HG02981 (cell line): ENCODE data around the gene TNKS2.
"Not testable (repeated sequence)": the region's sequence is repeated elsewhere in the genome, so short reads cannot be mapped to it uniquely, and the experiment has no call there.

Source experiments
- ATAC-seq: cut with Tn5 transposase; IDR thresholded peaks from one replicate; pipeline ENCODE4 v1.9.1; 2021; ENCODE audit warnings: mild to moderate bottlenecking, moderate library complexity; ENCODE audit not compliant: unreplicated experiment

Gene TNKS2

GRCh38 chr10:91796331-91797047, 1.7 kb upstream of the TNKS2 start:
- ATAC-seq: peak; percentile 26

DNA sequence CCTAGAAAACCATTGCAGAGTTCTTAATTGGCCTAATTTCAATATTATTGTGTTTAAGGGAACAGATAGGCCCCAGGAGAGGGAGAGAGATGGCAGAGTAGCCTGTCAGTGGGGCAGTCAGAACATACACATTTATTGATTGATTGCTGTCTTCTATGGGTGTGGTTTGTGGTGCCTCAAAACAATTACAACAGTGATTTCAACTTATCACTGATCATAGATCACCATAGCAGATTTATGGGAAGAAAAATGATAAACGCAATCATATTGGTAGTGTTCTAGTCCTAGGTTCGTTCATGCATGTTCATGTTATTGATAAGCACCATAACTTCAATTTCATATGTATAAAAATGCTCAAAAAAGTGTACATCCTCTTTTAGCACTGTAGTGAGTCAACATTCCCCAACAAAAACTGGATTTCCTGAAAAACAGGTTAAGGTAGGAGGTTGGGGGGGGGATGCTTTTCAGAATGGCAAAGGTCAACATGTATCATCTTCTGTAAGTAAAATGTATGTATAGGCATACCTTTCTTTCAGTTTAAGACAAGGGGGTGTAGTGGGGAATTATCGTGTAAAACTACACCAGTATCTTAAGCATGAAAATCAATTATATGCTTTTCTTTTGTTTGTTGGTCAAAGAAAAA, 1.1 kb upstream of the TNKS2 start:
- no peak for ATAC-seq

DNA sequence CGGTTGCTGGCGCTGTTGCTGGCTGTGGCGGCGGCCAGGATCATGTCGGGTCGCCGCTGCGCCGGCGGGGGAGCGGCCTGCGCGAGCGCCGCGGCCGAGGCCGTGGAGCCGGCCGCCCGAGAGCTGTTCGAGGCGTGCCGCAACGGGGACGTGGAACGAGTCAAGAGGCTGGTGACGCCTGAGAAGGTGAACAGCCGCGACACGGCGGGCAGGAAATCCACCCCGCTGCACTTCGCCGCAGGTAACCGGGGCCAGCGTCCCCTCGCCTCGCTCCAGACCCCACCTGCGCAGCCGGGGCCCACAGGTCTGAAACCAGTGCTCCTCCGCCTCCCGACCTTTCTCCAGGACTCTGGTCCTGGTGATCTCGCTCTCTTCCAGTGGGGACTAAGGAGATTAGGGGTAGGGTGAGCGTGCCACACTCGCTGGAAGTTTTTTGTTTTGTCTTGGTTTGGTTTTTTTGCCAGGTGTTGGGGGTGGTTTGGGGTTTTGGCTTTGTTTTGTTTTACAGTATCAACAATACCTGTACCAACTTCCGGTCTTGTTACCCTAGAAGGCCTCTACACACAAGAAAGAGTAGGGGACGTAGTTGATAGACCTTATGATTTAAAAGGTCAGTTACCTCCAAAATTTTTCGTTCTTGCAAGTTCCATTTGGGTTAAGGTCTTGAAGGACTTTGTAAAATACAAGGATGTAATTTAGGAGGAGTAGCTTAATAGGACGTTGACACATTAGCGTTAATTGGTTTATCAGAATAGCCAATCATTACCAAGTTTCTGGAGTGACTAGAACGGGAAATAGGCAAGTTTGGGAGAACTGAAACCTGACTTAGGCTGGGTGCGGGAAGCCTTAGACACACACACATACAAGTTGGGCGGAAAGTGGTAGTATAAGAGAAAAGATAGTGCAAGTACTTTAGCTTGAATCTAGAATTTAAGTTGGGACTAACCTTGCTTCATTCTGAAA, 704 bp downstream of the TNKS2 start:
- peak; percentile 41 for ATAC-seq

DNA sequence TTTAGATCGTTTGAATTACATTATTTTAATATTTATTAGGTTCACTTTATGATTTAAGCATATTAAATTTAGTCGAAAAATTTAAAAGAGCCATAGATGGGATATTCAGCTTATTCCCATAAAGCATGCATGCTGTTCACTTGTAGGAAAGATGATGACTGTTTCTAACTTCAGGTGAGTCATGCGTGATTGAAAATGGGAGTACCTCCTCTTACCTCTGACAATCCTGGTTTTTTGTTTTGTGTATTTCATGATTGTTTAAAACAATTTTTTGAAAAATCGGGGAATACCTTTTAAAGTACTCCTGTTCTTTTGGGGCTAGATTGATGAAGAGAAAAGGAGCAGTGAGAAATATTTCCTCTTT, 1.4 kb downstream of the TNKS2 start:
- ATAC-seq: no peak

DNA sequence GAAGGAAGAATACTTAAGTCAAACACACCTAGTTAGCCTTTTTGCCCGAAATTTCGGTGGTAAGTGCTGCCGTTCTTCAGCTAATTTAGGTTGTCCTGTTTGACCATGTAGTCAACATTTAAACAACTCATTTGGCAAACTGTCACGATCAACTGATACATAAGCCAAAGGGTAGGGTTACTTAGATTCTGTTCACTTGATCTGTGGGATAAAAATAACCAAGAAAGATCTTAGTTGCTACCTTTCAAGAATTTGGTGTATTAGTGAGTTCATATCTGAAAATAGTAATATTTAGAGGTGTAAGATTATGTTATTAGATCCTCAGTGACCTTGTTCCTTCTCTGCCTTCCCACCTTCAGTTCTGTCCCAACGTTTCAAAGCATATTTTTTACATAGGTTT, 2.0 kb downstream of the TNKS2 start:
- no peak for ATAC-seq

GRCh38 chr10:91800756-91801155, 2.5 kb downstream of the TNKS2 start:
- no peak for ATAC-seq

- no peak for ATAC-seq
Observed at GRCh38 chr10:91803386-91804125, 5.3 kb downstream of the TNKS2 start.

DNA sequence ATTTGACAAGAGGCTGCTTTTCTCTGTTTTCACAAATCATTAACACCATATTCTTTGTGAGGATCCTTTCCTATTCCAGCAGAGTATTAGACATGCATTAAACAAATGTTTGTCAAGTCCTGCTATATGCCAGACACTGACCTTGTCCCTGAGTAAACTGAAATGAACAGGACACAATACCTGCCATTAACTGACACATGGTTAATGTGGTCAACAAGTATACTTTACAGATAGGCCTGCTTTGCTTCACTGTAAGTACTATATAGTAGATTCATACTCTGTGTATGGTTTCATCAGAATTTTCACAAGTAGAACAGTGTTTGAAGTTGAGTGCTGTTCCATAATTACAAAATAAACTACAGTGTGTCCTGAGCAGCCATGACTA, 5.9 kb downstream of the TNKS2 start:
- no peak for ATAC-seq

GRCh38 chr10:91805110-91805838, 7.0 kb downstream of the TNKS2 start:
- ATAC-seq: no peak

- not testable (repeated sequence) for ATAC-seq
Observed at GRCh38 chr10:91807264-91807663, 9.0 kb downstream of the TNKS2 start.

DNA sequence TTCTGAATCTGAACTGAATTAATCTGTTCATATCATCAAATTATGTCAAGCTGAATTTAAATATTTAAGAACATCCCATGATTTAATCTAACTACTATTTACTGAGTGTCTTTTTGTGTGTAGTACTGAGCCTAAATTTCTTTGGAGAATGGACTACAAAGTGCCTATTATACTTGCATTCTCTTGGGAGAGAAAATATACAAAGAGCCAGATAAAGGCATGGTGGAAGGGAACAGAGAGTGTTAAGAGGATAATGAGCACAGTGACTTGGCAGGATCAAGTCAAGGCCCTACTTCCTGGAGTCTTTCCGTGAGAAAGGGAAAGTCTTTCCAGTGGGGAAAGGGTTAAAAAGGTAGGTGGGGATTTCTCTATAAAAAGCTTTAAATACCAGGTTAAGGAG, 15.0 kb downstream of the TNKS2 start:
- ATAC-seq: no peak

- ATAC-seq: no peak
Observed at GRCh38 chr10:91816981-91817380, 18.8 kb downstream of the TNKS2 start.

DNA sequence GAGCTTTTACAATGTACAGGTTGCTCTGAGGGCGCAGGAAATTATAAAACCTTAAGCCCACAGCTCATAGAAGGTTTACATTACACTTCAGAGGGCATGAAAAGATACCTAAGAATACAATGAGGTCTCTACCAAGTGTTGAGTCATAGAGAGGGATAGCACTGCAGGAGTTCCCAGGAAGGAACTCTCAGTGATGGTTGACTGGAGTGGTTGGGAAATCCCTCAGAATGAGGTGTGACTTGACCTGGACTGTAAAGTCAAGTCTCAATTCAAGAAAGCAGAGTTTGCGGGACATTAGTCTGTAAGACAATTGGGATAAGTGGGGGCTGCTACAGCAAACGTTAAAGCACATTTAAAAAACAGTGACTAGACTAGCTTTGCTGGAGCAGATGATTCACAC, 21.9 kb downstream of the TNKS2 start:
- no peak for ATAC-seq

- no peak for ATAC-seq
Observed at GRCh38 chr10:91824076-91824475, 25.9 kb downstream of the TNKS2 start.

GRCh38 chr10:91829268-91829667, 31.0 kb downstream of the TNKS2 start:
- no peak for ATAC-seq

- ATAC-seq: no peak
Observed at GRCh38 chr10:91838199-91838598, 40.0 kb downstream of the TNKS2 start.

DNA sequence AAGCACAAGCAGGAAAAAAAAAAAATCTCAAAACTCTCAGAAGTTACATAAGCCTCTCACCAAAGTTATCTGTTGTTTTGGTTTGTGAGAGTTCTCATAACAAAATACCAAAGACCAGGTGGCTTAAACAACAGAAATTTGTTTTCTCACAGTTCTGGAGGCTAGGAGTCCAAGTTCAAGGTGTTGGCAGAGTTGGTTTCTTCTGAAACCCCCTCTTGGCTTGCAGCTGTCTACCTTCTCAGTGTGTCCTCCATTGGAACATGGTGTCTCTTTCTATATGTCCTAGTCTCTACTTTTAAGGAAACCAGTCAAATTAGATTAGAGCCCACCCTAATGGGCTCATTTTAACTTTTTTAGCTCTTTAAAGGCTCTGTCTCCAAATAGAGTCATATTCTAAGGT, 44.9 kb downstream of the TNKS2 start:
- ATAC-seq: no peak

DNA sequence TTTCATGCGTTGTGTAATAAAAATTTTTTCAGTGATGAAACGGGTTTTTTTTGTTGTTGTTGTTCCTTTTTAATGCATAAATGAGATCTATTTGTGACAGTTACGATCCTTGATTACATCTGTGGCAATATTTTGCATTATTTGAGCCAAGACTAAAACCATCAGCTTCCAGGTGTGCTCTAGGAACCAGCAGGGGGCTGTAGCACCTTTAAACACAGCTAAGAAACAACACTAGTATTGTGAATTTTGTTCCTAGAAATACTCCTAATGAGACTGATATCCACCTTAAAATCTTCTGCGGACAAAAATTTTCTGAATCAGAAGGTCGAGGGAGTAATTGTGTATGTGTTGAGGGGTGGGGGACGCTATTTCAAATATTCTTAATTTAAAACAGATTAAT, 58.4 kb downstream of the TNKS2 start:
- ATAC-seq: no peak

DNA sequence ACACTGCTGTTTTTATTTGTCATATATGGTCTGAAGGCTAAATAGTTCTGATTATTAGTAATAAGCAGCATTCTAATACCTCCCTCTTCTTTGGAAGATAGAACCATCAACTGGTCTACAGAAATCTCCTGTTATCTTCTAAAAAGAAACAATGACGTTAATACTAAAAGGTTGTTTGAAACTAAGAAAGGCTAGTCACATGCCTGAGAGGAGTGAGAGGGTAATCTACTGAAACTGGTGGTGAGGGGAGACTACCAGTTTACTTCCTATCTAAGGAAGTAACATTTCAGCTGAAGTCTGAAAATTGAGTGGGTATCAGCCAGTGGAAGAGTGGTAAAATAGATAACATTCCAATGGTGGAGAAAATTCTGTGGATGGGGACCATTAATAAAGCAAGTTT, 62.7 kb downstream of the TNKS2 start:
- ATAC-seq: no peak

DNA sequence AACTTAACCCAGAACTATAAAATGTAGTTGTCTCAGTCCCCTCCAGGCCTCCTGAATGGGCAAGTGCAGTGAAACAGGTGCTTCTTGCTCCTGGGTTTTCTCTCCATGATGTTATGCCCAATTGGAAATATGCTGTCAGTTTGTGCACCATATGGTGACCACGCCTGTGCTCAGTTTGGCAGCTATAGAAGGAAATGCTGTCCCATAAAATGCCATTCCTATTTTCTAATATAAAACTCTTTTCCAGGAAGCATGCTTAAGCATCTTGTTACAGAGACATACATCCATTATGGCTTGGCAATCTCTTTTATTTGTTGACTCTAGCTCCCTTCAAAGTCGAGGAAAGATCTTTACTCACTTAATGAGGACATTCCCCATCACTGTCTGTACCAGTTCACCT, 65.9 kb downstream of the TNKS2 start:
- ATAC-seq: no peak
